Measurements from ENCODE around the gene CNGB1. TPM values are rescaled to one million over a fixed set of nuclear protein-coding genes. Genes with fewer than 3 reads are reported as not detected.

CNGB1 gene
- total and polyA plus RNA-seq, 8 donors, result 0.03 to 0.43 (median 0.05) TPM; not detected in 3

GRCh38 chr16:57967916-57968315 lies 3.0 kb downstream of the CNGB1 start:
- intact Hi-C loops (cut with DNase I), result no loop called here
- H3K9me3 ChIP-seq, result no peaks in the 10 kb centered on the region
- H3K4me3 ChIP-seq, result no peak overlapping the region
- no peaks in the 10 kb centered on the region for H3K27me3 ChIP-seq
- no peaks in the 10 kb centered on the region for H3K36me3 ChIP-seq
- TF ChIP-seq CTCF (IDR thresholded peaks at IDR 0.05), result no peak
- ATAC-seq (no peak), FAIRE-seq (no peak), DNase-seq (no peak)
- no peaks in the 10 kb centered on the region for H3K4me1 ChIP-seq
- H3K27ac ChIP-seq, result no peak overlapping the region

DNA sequence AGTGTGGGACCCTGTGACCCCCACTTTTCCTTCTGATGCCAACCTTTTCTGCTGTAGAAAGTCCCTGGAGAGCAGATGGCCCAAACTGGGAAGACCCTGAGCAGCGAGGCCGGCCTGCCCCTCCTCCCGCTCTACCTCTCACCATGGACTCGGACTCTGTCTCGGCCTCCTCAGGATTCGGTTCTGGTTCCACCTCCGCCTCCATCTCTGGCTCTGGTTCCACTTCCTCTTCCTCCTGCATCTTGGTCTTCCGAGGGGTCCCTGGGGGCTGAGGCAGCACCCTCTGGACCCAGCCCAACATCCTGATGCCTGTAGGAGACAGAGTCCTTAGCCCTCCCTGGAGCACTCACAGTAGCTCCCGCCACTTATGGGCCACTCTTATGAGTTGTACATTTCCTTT lies 3.9 kb downstream of the CNGB1 start:
- DNase-seq (no peak), FAIRE-seq (no peak)

GRCh38 chr16:57966204-57966771 lies 4.6 kb downstream of the CNGB1 start:
- FAIRE-seq (no peak), ATAC-seq (no peak), DNase-seq (no peak)
- Histone ChIP-seq H3K27me3 (no peaks in the 10 kb centered on the region), H3K9me3 (no peaks in the 10 kb centered on the region), H3K27ac (no peak overlapping the region), H3K4me1 (no peaks in the 10 kb centered on the region), H3K4me3 (no peak overlapping the region), H3K36me3 (no peaks in the 10 kb centered on the region)
- intact Hi-C loops (cut with DNase I), result no loop called here
- TF ChIP-seq CTCF (IDR thresholded peaks at IDR 0.05), result no peak
- 46 to 51% methylated on average over 4 of the region's 4 CpGs for WGBS, 2 donors

More for the DNA sequence above, 3.9 kb downstream of the CNGB1 start:
- Histone ChIP-seq H3K9me3 (no peaks in the 10 kb centered on the region), H3K36me3 (no peaks in the 10 kb centered on the region), H3K27me3 (no peaks in the 10 kb centered on the region), H3K27ac (no peak overlapping the region), H3K4me1 (no peaks in the 10 kb centered on the region), H3K4me3 (no peak overlapping the region)
- no peak for ATAC-seq
- WGBS, 2 donors, result 90% methylated on average over 9 of the region's 9 CpGs
- TF ChIP-seq CTCF (IDR thresholded peaks at IDR 0.05), result no peak
- intact Hi-C loops (cut with DNase I), result no loop called here

DNA sequence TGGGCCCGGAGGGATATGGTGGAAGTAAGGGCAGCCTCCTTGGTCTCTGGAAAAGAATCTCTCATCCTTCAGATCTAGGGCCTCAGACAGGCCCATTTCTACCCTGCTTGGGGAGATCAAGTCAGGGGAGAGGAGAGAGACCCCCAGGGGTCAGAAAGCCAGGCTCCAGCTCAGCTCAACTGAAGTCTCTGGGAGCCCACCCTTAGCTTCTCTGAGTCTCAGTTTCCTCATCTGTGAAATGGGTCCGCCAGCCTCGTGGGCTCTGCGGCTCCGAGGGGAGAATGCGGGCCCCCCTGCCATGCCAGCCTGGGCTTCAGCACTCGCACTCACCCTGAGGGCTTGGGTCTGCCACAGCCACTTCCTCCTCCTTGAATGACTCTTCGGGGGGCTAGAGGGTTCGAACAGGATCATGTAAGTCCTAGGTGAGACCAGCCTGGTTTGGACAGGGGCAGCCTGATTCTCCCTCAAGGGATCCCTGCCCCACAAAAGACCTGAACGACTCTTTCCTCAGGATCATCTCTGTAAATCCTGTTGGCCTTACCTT lies 6.7 kb downstream of the CNGB1 start:
- Histone ChIP-seq H3K4me1 (no peaks in the 10 kb centered on the region), H3K9me3 (no peaks in the 10 kb centered on the region), H3K36me3 (no peaks in the 10 kb centered on the region), H3K27me3 (no peaks in the 10 kb centered on the region), H3K27ac (no peak overlapping the region), H3K4me3 (no peak overlapping the region)
- TF ChIP-seq CTCF (IDR thresholded peaks at IDR 0.05), result no peak
- ATAC-seq (no peak), FAIRE-seq (no peak), DNase-seq (no peak)
- WGBS, 2 donors, result 81 to 82% methylated on average over 10 of the region's 10 CpGs
- intact Hi-C loops (cut with DNase I), result no loop called here

DNA sequence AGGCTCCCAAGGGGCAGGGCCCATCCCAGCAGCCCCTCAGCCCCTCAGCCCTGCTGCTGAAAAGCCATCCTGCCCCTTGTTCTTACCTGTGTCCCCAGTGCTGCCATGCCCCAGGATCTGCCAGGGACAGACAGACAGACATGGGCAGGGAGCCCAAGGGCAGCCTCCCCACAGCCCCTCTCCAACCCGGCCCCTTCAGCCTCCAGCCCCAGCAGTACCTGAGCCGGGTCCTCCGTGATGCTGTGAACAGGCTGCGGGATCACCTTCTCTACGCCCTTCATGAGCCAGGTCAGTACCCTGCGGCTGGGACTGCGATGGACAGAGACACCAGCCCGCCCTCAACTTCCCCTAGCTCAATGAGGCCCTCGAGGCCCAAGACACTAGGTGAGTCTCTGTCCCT lies 8.2 kb downstream of the CNGB1 start:
- Histone ChIP-seq H3K4me1 (no peaks in the 10 kb centered on the region), H3K9me3 (no peaks in the 10 kb centered on the region), H3K4me3 (no peak overlapping the region), H3K27ac (no peak overlapping the region), H3K36me3 (no peaks in the 10 kb centered on the region), H3K27me3 (no peaks in the 10 kb centered on the region)
- FAIRE-seq, result no peak
- no peak for DNase-seq
- ATAC-seq, result no peak
- TF ChIP-seq CTCF (IDR thresholded peaks at IDR 0.05), result no peak
- intact Hi-C loops (cut with DNase I), result no loop called here
- 73 to 76% methylated on average over 9 of the region's 9 CpGs for WGBS, 2 donors
